MM.1S (cell line): Measurements from ENCODE around the gene ACER2.

Experiments
- DNase-seq: peaks from one replicate; pipeline ENCODE4 v3.0.0-alpha.2; 2015
- H2AFZ ChIP-seq: fragments of 300-600 bp; sonication (generic); 2 replicates; pipeline ENCODE4 v1.6.0; 2016; ENCODE audit warnings: antibody characterized with exemption, low read length
- H3F3A ChIP-seq: fragments of 300-600 bp; sonication (generic); 2 replicates; pipeline ENCODE4 v1.6.1; 2016; ENCODE audit warnings: mild to moderate bottlenecking, antibody characterized with exemption, low read length, moderate library complexity, mixed read lengths; ENCODE audit not compliant: insufficient read depth
- H3K27ac ChIP-seq: fragments of 300-600 bp; sonication (generic); 2 replicates; pipeline ENCODE4 v1.5.1; 2016; ENCODE audit warnings: mild to moderate bottlenecking, low read length
- H3K27me3 ChIP-seq: fragments of 300-600 bp; sonication (generic); replicated peaks from 2 replicates; pipeline ENCODE4 v1.6.0; 2016; ENCODE audit warnings: low read length; ENCODE audit not compliant: insufficient read depth
- H3K36me3 ChIP-seq: fragments of 300-600 bp; sonication (generic); replicated peaks from 2 replicates; pipeline ENCODE4 v1.6.1; 2016; ENCODE audit warnings: mild to moderate bottlenecking, low read length, mixed read lengths; ENCODE audit not compliant: insufficient read depth
- H3K4me1 ChIP-seq: fragments of 300-600 bp; sonication (generic); 2 replicates; pipeline ENCODE4 v1.6.1; 2016; ENCODE audit warnings: low read length, mixed read lengths
- H3K4me2 ChIP-seq: fragments of 300-600 bp; sonication (generic); 2 replicates; pipeline ENCODE4 v1.6.0; 2016; ENCODE audit warnings: low read depth, low read length
- H3K4me3 ChIP-seq: fragments of 300-600 bp; sonication (generic); 2 replicates; pipeline ENCODE4 v1.5.1; 2016; ENCODE audit warnings: low read length, mixed read lengths
- H3K79me2 ChIP-seq: fragments of 300-600 bp; sonication (generic); 2 replicates; pipeline ENCODE4 v1.6.1; 2016; ENCODE audit warnings: mixed run types, low read length, mixed read lengths
- H3K9ac ChIP-seq: fragments of 300-600 bp; sonication (generic); 2 replicates; pipeline ENCODE4 v1.6.1; 2016; ENCODE audit warnings: low read length, mixed read lengths
- H3K9me2 ChIP-seq: fragments of 300-600 bp; sonication (generic); replicated peaks from 2 replicates; pipeline ENCODE4 v1.6.1; 2016; ENCODE audit warnings: mild to moderate bottlenecking, low read length, mixed read lengths; ENCODE audit not compliant: insufficient read depth
- H3K9me3 ChIP-seq: fragments of 300-600 bp; sonication (generic); replicated peaks from 2 replicates; pipeline ENCODE4 v1.6.1; 2016; ENCODE audit warnings: mild to moderate bottlenecking, low read length, mixed read lengths; ENCODE audit not compliant: insufficient read depth
- H4K20me1 ChIP-seq: fragments of 300-600 bp; sonication (generic); 2 replicates; pipeline ENCODE4 v1.6.1; 2016; ENCODE audit warnings: mild to moderate bottlenecking, low read length, moderate library complexity, mixed read lengths; ENCODE audit not compliant: insufficient read depth
- EZH2 ChIP-seq: fragments of 300-600 bp; sonication (generic); optimal IDR thresholded peaks from 2 replicates; pipeline ENCODE3; 2017; ENCODE audit warnings: low read depth, mild to moderate bottlenecking, antibody characterized with exemption, low read length, mixed read lengths
- EZH2phosphoT487 ChIP-seq: fragments of 300-600 bp; sonication (generic); IDR thresholded peaks from 2 replicates; pipeline ENCODE4 v1.6.1; 2018; ENCODE audit warnings: antibody characterized with exemption, low read length
- TF ChIP-seq, protein P1 (sequence below): fragments of 300-600 bp; sonication (generic); IDR thresholded peaks from 2 replicates; pipeline ENCODE4 v1.5.1; 2016; ENCODE audit warnings: antibody characterized with exemption, low read length, mixed read lengths

ACER2 gene

DNA sequence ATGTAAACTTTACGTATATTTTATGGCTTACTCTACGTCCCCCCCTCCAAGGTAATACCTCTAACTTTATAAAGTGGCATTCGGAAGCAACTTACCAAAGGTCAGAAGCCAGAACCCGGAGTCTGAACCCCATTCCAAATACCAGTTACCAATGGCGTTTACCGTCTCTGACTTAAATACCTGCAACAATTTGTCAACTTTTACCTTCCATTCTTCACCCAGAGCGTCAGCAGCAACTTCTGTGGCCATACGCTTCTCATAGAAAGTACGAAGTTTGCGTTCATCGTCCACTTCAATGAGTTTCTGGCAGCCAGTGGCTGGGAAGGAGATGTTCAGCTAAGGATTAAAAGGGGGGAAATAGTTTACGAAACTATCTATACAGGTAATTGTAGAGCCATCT is 29.5 kb upstream of the ACER2 start:
- peaks cover 4% of the 10 kb centered on the region; the same call in 1 of the 2 replicates for H3K36me3 ChIP-seq
- DNase-seq, result no peak
- H3K4me1 ChIP-seq, result no peaks in the 10 kb centered on the region
- no peak overlapping the region for H2AFZ ChIP-seq
- H3K9ac ChIP-seq, result peak overlapping the region; percentile 90
- H3K79me2 ChIP-seq, result peaks cover 34% of the 10 kb centered on the region
- H3F3A ChIP-seq, result peaks cover 21% of the 10 kb centered on the region
- H3K9me3 ChIP-seq, result no peaks in the 10 kb centered on the region
- peak overlapping the region; percentile 79 for H3K4me3 ChIP-seq
- H3K9me2 ChIP-seq, result no peaks in the 10 kb centered on the region
- H3K27me3 ChIP-seq, result no peaks in the 10 kb centered on the region
- peak overlapping the region; percentile 56 for H3K4me2 ChIP-seq
- H4K20me1 ChIP-seq, result peaks cover 4% of the 10 kb centered on the region; the same call in 1 of the 2 replicates
- TF ChIP-seq, protein P1, sequence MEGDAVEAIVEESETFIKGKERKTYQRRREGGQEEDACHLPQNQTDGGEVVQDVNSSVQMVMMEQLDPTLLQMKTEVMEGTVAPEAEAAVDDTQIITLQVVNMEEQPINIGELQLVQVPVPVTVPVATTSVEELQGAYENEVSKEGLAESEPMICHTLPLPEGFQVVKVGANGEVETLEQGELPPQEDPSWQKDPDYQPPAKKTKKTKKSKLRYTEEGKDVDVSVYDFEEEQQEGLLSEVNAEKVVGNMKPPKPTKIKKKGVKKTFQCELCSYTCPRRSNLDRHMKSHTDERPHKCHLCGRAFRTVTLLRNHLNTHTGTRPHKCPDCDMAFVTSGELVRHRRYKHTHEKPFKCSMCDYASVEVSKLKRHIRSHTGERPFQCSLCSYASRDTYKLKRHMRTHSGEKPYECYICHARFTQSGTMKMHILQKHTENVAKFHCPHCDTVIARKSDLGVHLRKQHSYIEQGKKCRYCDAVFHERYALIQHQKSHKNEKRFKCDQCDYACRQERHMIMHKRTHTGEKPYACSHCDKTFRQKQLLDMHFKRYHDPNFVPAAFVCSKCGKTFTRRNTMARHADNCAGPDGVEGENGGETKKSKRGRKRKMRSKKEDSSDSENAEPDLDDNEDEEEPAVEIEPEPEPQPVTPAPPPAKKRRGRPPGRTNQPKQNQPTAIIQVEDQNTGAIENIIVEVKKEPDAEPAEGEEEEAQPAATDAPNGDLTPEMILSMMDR, result no peak
- no peak for TF ChIP-seq EZH2phosphoT487
- TF ChIP-seq EZH2, result no peak
- peak overlapping the region; percentile 79 for H3K27ac ChIP-seq

DNA sequence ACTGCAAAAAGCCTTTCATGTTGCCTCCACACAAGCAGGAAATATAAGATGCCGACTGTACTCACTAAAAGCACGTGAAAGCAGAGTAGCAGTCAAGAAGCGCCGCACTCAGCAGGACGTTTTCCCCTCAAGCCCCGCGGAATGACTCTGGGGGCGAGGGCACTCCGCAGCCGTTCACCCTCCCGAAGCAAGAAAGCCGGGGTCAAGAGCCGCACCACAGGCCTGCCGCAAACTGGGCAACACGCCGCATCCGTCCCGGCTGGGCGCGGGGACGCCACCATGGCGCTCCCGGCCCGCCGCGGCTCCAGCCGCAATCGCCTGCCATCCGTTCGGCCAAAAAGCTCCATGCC is 29.1 kb upstream of the ACER2 start:
- Histone ChIP-seq H3K79me2 (peaks cover 34% of the 10 kb centered on the region), H3K4me2 (peak overlapping the region; percentile 56; the same call in 1 of the 2 replicates), H4K20me1 (peaks cover 4% of the 10 kb centered on the region; the same call in 1 of the 2 replicates), H3K27ac (peak overlapping the region; percentile 79), H3K9ac (peak overlapping the region; percentile 90), H3K36me3 (peaks cover 4% of the 10 kb centered on the region; the same call in 1 of the 2 replicates), H3F3A (peaks cover 18% of the 10 kb centered on the region), H3K4me1 (no peaks in the 10 kb centered on the region), H3K9me2 (no peaks in the 10 kb centered on the region), H3K9me3 (no peaks in the 10 kb centered on the region), H3K4me3 (peak overlapping the region; percentile 79), H2AFZ (0 out of 2 replicates have a peak overlapping the region, but pooled peaks have one; percentile 15), H3K27me3 (no peaks in the 10 kb centered on the region)
- no peak for DNase-seq
- TF ChIP-seq EZH2, result no peak
- TF ChIP-seq, protein P1, result no peak
- no peak for TF ChIP-seq EZH2phosphoT487

DNA sequence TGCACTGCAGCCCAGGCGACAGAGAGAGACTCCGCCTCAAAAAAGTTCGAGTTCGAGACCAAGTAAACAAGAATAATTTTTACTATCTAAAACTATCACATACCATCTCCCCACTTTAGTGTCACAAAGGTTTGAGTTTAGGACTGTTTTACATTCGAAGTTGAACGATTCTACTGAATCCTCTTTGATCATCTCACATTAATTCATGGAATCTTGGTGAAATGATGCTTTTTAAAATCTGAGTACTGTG is 28.1 kb upstream of the ACER2 start:
- Histone ChIP-seq H3K4me1 (no peaks in the 10 kb centered on the region), H2AFZ (peak overlapping the region; percentile 35; the same call in 1 of the 2 replicates), H3K27me3 (no peaks in the 10 kb centered on the region), H4K20me1 (peaks cover 4% of the 10 kb centered on the region; the same call in 1 of the 2 replicates), H3K9me3 (no peaks in the 10 kb centered on the region), H3K79me2 (peaks cover 34% of the 10 kb centered on the region), H3F3A (peaks cover 18% of the 10 kb centered on the region), H3K4me2 (peak overlapping the region; percentile 55; the same call in 1 of the 2 replicates), H3K36me3 (peaks cover 4% of the 10 kb centered on the region; the same call in 1 of the 2 replicates), H3K9ac (peak overlapping the region; percentile 68; the same call in 1 of the 2 replicates), H3K4me3 (peak overlapping the region; percentile 79), H3K27ac (peak overlapping the region; percentile 79; the same call in 1 of the 2 replicates), H3K9me2 (no peaks in the 10 kb centered on the region)
- DNase-seq, result no peak
- TF ChIP-seq, protein P1, result no peak
- TF ChIP-seq EZH2 (no peak), EZH2phosphoT487 (no peak)
